Epithelial cell of prostate (primary cell): ENCODE data around the gene SGO1.

ENCODE experiments used
- DNase-seq: peaks from one replicate; pipeline ENCODE4 v3.0.0-alpha.2; 2011; ENCODE audit warnings: low read depth, low spot score
- H3K27ac ChIP-seq: fragments of 450-650 bp; 2 replicates; pipeline ENCODE4 v1.5.1; 2017; ENCODE audit warnings: mild to moderate bottlenecking

SGO1 gene

DNA sequence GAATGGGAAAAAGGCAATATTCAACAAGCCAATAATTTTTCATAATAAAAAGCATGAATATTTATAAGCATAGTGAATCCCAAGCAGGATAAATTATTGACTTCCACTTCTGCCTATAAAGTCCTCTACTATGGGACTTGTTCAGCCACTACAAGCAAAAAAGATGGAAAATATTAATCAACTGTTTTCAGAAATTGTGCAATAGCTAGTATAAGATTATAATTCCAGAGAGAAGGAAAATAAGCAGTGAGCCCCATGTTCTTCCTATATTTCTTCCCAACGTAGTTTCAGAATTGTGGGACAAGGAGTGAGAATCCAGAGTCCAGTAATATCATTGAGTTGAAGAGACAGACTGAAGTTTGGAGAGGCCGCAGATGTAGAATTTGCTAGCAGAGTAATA lies 24.3 kb downstream of the SGO1 start:
- no peak for DNase-seq
- H3K27ac ChIP-seq = no peak overlapping the region

DNA sequence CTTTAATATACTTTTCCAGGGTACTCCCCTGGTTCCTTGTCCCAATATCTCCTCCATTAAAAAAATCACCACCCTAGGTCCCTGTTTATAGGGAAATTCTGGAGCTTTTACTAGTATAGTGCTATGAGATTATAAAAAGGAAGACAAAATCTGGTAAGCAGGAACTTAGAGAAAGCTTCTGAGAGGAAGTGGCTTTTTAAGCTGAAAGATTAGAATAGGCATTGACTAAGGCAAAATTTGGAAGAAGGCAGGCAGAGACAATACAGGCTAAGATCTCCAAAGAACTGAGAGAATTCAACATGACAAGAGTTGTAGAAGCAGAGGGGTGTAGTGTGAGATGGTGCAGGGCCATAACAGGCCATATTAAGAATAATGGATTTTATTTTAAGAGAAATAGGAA lies 25.8 kb downstream of the SGO1 start:
- DNase-seq = no peak
- H3K27ac ChIP-seq = no peak overlapping the region

DNA sequence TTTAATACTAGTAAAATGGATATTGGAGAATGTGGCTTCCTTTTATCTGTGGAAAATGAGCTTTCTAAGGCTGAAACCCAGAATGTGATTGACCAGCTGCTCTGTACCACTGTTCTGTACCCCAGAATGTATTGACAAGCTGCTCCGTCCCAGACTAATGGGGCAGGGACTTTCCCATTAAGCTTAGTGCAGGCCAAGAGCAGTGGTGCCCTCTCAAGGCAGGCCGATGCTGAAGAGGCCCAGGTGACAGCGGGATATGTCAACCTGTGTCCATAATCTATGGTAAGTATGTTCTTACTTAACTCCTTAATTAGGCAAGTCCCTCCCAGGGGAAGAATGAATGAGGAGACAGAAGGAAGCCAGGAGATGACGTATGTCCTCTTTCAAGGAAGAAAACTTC lies 31.1 kb downstream of the SGO1 start:
- no peak overlapping the region for H3K27ac ChIP-seq
- no peak for DNase-seq

GRCh38 chr3:20154078-20154477 lies 31.9 kb downstream of the SGO1 start:
- H3K27ac ChIP-seq = no peak overlapping the region
- no peak for DNase-seq

- no peak for DNase-seq
- no peak overlapping the region for H3K27ac ChIP-seq
Observed at GRCh38 chr3:20148466-20148865, 37.5 kb downstream of the SGO1 start.

- DNase-seq = no peak
- no peak overlapping the region for H3K27ac ChIP-seq
Observed at GRCh38 chr3:20147361-20147760, 38.6 kb downstream of the SGO1 start.

GRCh38 chr3:20146301-20146700 lies 39.7 kb downstream of the SGO1 start:
- DNase-seq = no peak
- no peak overlapping the region for H3K27ac ChIP-seq

- DNase-seq = no peak
Observed at GRCh38 chr3:20145874-20146273, 40.1 kb downstream of the SGO1 start.

DNA sequence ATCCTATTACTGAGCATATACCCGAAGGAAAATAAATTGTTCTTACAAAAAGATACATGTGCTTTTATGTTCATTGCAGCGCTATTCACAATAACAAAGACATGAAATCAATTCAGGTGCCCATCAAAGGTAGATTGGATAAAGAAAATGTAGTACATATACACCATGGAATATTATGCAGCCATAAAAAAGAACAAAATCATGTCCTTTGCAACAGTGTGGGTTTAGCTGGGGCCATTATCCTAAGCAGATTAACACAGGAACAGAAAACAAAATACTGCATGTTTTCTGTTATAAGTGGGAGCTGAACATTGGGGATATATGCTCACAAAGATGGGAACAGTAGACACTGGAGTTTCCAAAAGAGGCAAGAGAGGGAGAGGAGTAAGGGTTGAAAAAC lies 42.5 kb downstream of the SGO1 start:
- DNase-seq = no peak
- no peak overlapping the region for H3K27ac ChIP-seq

More at GRCh38 chr3:20145874-20146273, 40.1 kb downstream of the SGO1 start:
- no peak overlapping the region for H3K27ac ChIP-seq

DNA sequence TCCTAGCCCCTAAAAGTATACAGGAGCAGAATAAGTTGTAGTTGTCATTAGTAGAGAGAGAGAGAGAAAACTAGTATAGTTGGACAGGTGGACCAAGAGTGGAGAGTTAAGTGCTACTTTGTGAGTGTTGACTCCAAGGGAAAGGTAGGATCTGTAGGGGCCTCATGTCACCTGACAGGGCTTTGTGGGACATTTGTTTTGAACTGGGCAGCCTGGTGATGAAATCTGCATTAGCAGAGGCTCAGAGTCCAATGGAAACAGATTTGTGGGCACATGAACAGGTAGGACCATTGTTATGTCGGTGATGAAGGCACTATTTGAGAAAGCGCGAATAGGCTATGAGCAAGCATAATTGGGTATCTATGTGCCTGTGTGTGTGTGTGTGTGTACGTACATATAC lies 43.5 kb downstream of the SGO1 start:
- H3K27ac ChIP-seq = no peak overlapping the region
- no peak for DNase-seq

GRCh38 chr3:20141851-20142250 lies 44.2 kb downstream of the SGO1 start:
- no peak for DNase-seq

DNA sequence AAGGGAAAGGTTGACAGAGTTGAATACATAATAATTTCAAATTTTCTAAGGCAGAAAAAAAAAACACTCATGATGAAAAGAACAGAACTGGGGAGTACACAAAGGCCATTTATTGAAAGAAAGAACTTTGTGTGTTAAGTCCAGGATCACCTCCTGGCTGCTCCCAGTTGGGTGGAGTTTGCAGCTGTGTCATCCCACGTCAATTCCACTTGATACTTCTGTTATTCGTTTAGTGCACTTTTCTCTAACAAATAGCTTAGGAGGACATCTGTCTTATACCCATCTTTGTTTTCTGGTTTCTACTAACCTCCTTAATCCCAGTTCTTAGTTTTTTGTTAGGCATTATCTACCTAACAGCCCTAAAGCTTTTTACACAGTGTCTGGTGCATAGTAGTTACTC lies 44.7 kb downstream of the SGO1 start:
- H3K27ac ChIP-seq = no peak overlapping the region
- DNase-seq = no peak

More at GRCh38 chr3:20141851-20142250, 44.2 kb downstream of the SGO1 start:
- no peak overlapping the region for H3K27ac ChIP-seq

- no peak overlapping the region for H3K27ac ChIP-seq
- DNase-seq = no peak
Observed at GRCh38 chr3:20140881-20141280, 45.1 kb downstream of the SGO1 start.

DNA sequence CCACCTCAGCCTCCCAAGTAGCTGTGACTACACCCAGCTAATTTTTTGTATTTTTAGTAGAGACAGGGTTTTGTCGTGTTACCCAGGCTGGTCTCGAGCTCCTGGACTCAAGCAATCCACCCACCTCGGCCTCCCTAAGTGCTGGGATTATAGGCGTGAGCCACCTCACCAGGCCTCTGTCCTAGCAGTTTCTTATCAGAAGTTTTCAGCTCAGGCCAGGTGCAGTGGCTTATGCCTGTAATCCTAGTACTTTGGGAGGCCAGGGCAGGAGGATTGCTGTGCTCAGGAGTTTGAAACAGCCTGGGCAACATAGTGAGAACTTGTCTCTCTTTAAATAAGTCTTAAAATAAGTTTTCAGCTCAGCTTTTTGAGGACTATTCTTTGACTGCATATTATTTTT lies 48.4 kb downstream of the SGO1 start:
- H3K27ac ChIP-seq = no peak overlapping the region
- no peak for DNase-seq

- no peak overlapping the region for H3K27ac ChIP-seq
- no peak for DNase-seq
Observed at GRCh38 chr3:20136231-20136630, 49.8 kb downstream of the SGO1 start.

GRCh38 chr3:20130106-20130505 lies 55.9 kb downstream of the SGO1 start:
- DNase-seq = no peak
- H3K27ac ChIP-seq = no peak overlapping the region

DNA sequence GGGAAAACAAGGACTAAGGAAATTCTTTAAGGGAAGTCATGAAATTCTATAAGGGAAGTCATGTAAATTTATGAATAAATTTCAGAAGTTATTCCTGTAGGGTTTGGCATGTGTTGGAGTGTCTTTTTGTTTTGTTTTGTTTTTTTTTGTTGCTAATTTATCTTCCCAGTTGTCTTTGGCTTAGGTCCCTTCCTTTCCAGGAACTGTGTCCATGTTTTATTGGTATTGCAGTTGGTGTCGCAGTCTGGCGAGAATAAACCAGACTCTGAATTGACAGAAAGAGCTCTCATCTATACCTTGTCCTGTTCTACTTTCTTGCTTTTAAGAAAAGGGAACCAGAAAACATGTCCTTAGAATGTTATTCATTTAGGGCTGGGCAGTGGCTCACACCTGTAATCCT lies 57.6 kb downstream of the SGO1 start:
- no peak overlapping the region for H3K27ac ChIP-seq
- no peak for DNase-seq

- no peak overlapping the region for H3K27ac ChIP-seq
- no peak for DNase-seq
Observed at GRCh38 chr3:20125897-20126296, 60.1 kb downstream of the SGO1 start.

GRCh38 chr3:20125289-20125688 lies 60.7 kb downstream of the SGO1 start:
- H3K27ac ChIP-seq = no peak overlapping the region
- no peak for DNase-seq

DNA sequence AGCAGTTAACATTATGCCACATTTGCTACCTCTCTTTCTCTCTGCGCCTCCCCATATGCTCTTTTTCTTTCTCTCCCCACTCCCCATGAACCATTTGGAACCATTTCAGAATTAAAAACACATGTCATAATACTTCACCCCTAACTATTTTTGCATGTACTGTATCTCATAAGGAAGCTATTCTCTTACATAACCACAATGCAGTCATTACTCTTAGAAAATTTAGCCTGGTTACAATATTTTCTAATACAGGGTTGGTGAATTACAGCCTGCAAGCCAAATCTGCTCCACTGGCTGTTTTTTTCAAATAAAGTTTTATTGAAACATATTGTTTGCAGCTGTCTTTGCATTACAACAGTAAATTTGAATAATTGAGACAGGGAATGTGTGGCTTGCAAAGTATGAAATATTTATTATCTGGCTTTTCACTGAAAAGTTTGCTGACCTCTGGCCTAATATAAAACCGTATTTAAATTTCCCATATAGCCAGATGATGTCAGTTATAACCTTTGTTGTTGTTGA lies 62.8 kb downstream of the SGO1 start:
- DNase-seq = no peak
- H3K27ac ChIP-seq = no peak overlapping the region

DNA sequence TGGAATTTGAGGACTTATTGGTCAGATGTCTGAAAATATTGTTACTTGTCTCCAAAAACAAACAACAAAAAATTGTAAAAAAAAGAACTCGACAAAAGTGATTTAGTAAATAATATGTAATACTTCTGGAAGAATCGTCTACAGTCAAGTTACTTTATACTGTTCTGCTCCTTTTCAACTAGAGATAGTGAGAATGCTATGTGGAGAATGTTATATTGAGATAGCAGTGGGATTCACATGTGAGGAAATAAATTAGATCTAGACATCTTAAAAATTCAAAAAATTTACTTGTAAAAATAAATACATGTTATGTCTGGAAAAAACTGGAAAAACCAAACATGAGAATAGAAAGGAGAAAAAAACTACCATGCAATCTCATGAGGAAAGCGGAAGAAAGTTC lies 64.9 kb downstream of the SGO1 start:
- no peak overlapping the region for H3K27ac ChIP-seq
- DNase-seq = no peak
